Measurements from ENCODE around the gene NFKBIL1. TPM values are rescaled to one million over a fixed set of nuclear protein-coding genes. Genes with fewer than 3 reads are reported as not detected.

Gene NFKBIL1
- polyA plus RNA-seq, 1 donor: 23.4 TPM

DNA sequence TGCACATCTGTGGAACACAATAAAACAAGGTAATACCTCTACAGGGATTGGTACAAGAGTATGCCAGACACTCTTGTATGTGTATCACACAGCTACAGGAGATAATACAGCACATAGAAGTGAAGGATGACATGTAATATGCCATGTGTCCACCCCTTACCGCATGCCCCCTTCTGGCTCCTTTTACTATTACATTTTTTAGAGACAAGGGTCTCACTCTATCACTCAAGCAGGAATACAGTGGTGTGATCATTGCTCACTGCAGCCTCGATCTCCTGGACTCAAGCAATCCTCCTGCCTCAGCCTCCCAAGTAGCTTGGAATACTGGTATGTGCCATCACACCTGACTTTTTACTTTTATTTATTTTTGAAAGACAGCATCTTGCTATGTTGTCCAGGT lies 49.6 kb downstream of the NFKBIL1 start:
- Histone ChIP-seq H3K36me3 (ENCODE audit: control insufficient read depth, insufficient read depth, low read length) (no peaks in the 10 kb centered on the region), H3K4me1 (ENCODE audit: control insufficient read depth, insufficient read depth, low read length) (no peaks in the 10 kb centered on the region), H3K27ac (ENCODE audit: low read length) (no peak overlapping the region), H3K27me3 (ENCODE audit: control insufficient read depth, insufficient read depth, low read length) (no peaks in the 10 kb centered on the region), H3K9me3 (ENCODE audit: control insufficient read depth, low read depth, low read length) (no peaks in the 10 kb centered on the region), H3K4me3 (ENCODE audit: low read length) (no peak overlapping the region)
- no peak for DNase-seq
- no CpG with 5 or more reads among the region's 2 CpGs for WGBS (ENCODE audit: insufficient coverage, low lambda C conversion rate)

DNA sequence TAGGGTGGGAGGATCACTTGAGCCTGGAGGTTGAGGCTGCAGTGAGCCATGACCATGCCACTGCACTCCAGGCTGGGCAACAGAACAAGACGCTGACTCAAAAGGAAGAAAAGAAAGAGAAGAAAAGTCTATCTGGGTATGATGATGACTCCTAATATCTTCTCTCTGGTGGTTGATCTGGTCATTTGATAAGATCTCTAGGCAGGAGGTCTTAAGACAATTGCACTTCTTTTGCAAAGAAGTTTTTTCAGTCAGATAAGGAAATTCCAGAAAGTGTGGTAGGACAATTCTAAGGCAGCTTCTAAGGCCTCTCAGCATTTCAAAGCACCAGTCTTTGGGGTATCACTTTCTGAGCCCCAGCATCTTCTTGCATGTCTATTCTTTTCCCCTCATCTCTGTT lies 59.9 kb downstream of the NFKBIL1 start:
- H3K36me3 ChIP-seq (ENCODE audit: control insufficient read depth, insufficient read depth, low read length): no peaks in the 10 kb centered on the region
- H3K4me1 ChIP-seq (ENCODE audit: control insufficient read depth, insufficient read depth, low read length): no peaks in the 10 kb centered on the region
- no peaks in the 10 kb centered on the region for H3K27me3 ChIP-seq (ENCODE audit: control insufficient read depth, insufficient read depth, low read length)
- H3K27ac ChIP-seq (ENCODE audit: low read length): no peak overlapping the region
- no peaks in the 10 kb centered on the region for H3K9me3 ChIP-seq (ENCODE audit: control insufficient read depth, low read depth, low read length)
- DNase-seq: no peak
- H3K4me3 ChIP-seq (ENCODE audit: low read length): no peak overlapping the region
- WGBS (ENCODE audit: insufficient coverage, low lambda C conversion rate): no CpG with 5 or more reads among the region's 1 CpG

Other genes with a start within 250 kb of the NFKBIL1 start
- gene HLA-B, start 190.4 kb upstream of the NFKBIL1 start, polyA plus RNA-seq: 353 TPM
- gene MICA, start 144.0 kb upstream of the NFKBIL1 start, polyA plus RNA-seq: 4.2 TPM
- gene MICB, start 49.5 kb upstream of the NFKBIL1 start, polyA plus RNA-seq: 0.73 TPM
- gene MCCD1, start 18.6 kb upstream of the NFKBIL1 start, polyA plus RNA-seq: not detected
- gene DDX39B, start 5.6 kb upstream of the NFKBIL1 start, polyA plus RNA-seq: 499 TPM
- 9.1 TPM for gene ATP6V1G2, start 1.0 kb upstream of the NFKBIL1 start, polyA plus RNA-seq
- gene LTA, start 24.7 kb downstream of the NFKBIL1 start, polyA plus RNA-seq: 0.96 TPM
- gene TNF, start 28.0 kb downstream of the NFKBIL1 start, polyA plus RNA-seq: 1.5 TPM
- 20.1 TPM for gene LTB, start 34.8 kb downstream of the NFKBIL1 start, polyA plus RNA-seq
- gene LST1, start 38.7 kb downstream of the NFKBIL1 start, polyA plus RNA-seq: 19.8 TPM
- gene NCR3, start 45.4 kb downstream of the NFKBIL1 start, polyA plus RNA-seq: 1.7 TPM
- gene AIF1, start 67.6 kb downstream of the NFKBIL1 start, polyA plus RNA-seq: 57.1 TPM
- 122 TPM for gene PRRC2A, start 73.1 kb downstream of the NFKBIL1 start, polyA plus RNA-seq
- gene BAG6, start 105.1 kb downstream of the NFKBIL1 start, polyA plus RNA-seq: 220 TPM
- 14.1 TPM for gene APOM, start 108.3 kb downstream of the NFKBIL1 start, polyA plus RNA-seq
- 21.5 TPM for gene C6orf47, start 113.2 kb downstream of the NFKBIL1 start, polyA plus RNA-seq
- gene GPANK1, start 117.4 kb downstream of the NFKBIL1 start, polyA plus RNA-seq: 21.4 TPM
- 196 TPM for gene CSNK2B, start 118.5 kb downstream of the NFKBIL1 start, polyA plus RNA-seq
- 18.7 TPM for gene LY6G5B, start 122.4 kb downstream of the NFKBIL1 start, polyA plus RNA-seq
- gene LY6G5C, start 133.5 kb downstream of the NFKBIL1 start, polyA plus RNA-seq: 2.6 TPM
- 62.5 TPM for gene ABHD16A, start 155.7 kb downstream of the NFKBIL1 start, polyA plus RNA-seq
- gene LY6G6F, start 159.3 kb downstream of the NFKBIL1 start, polyA plus RNA-seq: 0.07 TPM
- 0.19 TPM for gene LY6G6D, start 167.7 kb downstream of the NFKBIL1 start, polyA plus RNA-seq
- 0.25 TPM for gene LY6G6C, start 174.1 kb downstream of the NFKBIL1 start, polyA plus RNA-seq
- gene MPIG6B, start 175.8 kb downstream of the NFKBIL1 start, polyA plus RNA-seq: 0.88 TPM
- gene DDAH2, start 181.7 kb downstream of the NFKBIL1 start, polyA plus RNA-seq: 82.6 TPM
- gene CLIC1, start 188.9 kb downstream of the NFKBIL1 start, polyA plus RNA-seq: 486 TPM
- 51.0 TPM for gene MSH5, start 192.4 kb downstream of the NFKBIL1 start, polyA plus RNA-seq
- gene SAPCD1, start 215.0 kb downstream of the NFKBIL1 start, polyA plus RNA-seq: 15.0 TPM
- 10.1 TPM for gene VWA7, start 229.7 kb downstream of the NFKBIL1 start, polyA plus RNA-seq
- 34.2 TPM for gene VARS1, start 248.1 kb downstream of the NFKBIL1 start, polyA plus RNA-seq

All from large intestine (tissue), 3 donors.